ENCODE measurements around the gene RAB4A. TPM values are rescaled to one million over a fixed set of nuclear protein-coding genes. Genes with fewer than 3 reads are reported as not detected.

RAB4A gene
- polyA plus RNA-seq, 1 donor from 2014 or later, result 49.8 TPM

DNA sequence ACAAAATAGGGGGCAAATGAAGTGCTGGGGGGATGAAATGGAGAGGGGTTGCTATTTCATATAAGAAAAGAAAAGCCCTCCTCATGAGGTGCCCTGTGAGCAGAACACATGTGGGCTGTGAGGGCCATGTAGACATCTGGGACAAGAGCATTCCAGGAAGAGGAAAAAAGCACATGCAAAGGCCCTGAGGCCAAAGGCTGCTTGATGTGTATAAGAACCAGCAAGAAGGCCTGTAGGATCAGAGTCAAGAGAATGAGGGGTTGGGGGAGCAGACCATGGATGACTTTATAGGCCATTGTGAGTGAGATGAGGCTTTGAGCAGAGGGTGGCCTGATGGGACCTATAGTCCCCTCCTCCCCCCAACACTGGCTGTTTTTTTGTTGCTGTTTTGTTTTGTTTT lies 7.7 kb upstream of the RAB4A start:
- H3K9me2 ChIP-seq (ENCODE audit: insufficient read depth, low read length), result no peaks in the 10 kb centered on the region
- H4K20me1 ChIP-seq (ENCODE audit: insufficient read depth), result no peaks in the 10 kb centered on the region
- H3K79me2 ChIP-seq (replicated peaks; ENCODE audit: insufficient read depth, low read length), result no peaks in the 10 kb centered on the region
- H3K27me3 ChIP-seq (ENCODE audit: insufficient read depth, low read depth, low read length), result no peaks in the 10 kb centered on the region
- no peaks in the 10 kb centered on the region for H3K36me3 ChIP-seq (ENCODE audit: insufficient read depth, low read length)
- TF ChIP-seq, protein P1, sequence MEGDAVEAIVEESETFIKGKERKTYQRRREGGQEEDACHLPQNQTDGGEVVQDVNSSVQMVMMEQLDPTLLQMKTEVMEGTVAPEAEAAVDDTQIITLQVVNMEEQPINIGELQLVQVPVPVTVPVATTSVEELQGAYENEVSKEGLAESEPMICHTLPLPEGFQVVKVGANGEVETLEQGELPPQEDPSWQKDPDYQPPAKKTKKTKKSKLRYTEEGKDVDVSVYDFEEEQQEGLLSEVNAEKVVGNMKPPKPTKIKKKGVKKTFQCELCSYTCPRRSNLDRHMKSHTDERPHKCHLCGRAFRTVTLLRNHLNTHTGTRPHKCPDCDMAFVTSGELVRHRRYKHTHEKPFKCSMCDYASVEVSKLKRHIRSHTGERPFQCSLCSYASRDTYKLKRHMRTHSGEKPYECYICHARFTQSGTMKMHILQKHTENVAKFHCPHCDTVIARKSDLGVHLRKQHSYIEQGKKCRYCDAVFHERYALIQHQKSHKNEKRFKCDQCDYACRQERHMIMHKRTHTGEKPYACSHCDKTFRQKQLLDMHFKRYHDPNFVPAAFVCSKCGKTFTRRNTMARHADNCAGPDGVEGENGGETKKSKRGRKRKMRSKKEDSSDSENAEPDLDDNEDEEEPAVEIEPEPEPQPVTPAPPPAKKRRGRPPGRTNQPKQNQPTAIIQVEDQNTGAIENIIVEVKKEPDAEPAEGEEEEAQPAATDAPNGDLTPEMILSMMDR (IDR thresholded peaks at IDR 0.05; ENCODE audit: poor library complexity, severe bottlenecking), result no peak
- no peak for TF ChIP-seq POLR2AphosphoS5 (IDR thresholded peaks at IDR 0.05)
- TF ChIP-seq RAD21 (conservative IDR thresholded peaks at IDR 0.05), result no peak
- TF ChIP-seq EP300 (conservative IDR thresholded peaks at IDR 0.05; ENCODE audit: poor library complexity, severe bottlenecking), result no peak
- no peak for TF ChIP-seq TAF1 (IDR thresholded peaks at IDR 0.05; ENCODE audit: low read depth)
- no peak for TF ChIP-seq MXI1 (conservative IDR thresholded peaks at IDR 0.05; ENCODE audit: poor library complexity, severe bottlenecking)
- TF ChIP-seq, protein P2, sequence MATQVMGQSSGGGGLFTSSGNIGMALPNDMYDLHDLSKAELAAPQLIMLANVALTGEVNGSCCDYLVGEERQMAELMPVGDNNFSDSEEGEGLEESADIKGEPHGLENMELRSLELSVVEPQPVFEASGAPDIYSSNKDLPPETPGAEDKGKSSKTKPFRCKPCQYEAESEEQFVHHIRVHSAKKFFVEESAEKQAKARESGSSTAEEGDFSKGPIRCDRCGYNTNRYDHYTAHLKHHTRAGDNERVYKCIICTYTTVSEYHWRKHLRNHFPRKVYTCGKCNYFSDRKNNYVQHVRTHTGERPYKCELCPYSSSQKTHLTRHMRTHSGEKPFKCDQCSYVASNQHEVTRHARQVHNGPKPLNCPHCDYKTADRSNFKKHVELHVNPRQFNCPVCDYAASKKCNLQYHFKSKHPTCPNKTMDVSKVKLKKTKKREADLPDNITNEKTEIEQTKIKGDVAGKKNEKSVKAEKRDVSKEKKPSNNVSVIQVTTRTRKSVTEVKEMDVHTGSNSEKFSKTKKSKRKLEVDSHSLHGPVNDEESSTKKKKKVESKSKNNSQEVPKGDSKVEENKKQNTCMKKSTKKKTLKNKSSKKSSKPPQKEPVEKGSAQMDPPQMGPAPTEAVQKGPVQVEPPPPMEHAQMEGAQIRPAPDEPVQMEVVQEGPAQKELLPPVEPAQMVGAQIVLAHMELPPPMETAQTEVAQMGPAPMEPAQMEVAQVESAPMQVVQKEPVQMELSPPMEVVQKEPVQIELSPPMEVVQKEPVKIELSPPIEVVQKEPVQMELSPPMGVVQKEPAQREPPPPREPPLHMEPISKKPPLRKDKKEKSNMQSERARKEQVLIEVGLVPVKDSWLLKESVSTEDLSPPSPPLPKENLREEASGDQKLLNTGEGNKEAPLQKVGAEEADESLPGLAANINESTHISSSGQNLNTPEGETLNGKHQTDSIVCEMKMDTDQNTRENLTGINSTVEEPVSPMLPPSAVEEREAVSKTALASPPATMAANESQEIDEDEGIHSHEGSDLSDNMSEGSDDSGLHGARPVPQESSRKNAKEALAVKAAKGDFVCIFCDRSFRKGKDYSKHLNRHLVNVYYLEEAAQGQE (IDR thresholded peaks at IDR 0.05; ENCODE audit: borderline replicate concordance), result no peak
- no peak for TF ChIP-seq SMC3 (conservative IDR thresholded peaks at IDR 0.05; ENCODE audit: poor library complexity)
- TF ChIP-seq EZH2 (IDR thresholded peaks at IDR 0.05; ENCODE audit: borderline replicate concordance, insufficient read depth, low read length, poor library complexity, severe bottlenecking), result no peak
- H3K4me3 ChIP-seq (ENCODE audit: low read length), result no peak overlapping the region
- H3K27ac ChIP-seq (ENCODE audit: low read length), result no peak overlapping the region
- H3F3A ChIP-seq (ENCODE audit: insufficient read depth, low read length, poor library complexity, severe bottlenecking), result no peaks in the 10 kb centered on the region
- no peak overlapping the region for H3K9ac ChIP-seq (ENCODE audit: low read length)
- H2AFZ ChIP-seq (ENCODE audit: low read depth, low read length), result no peak overlapping the region
- H3K9me3 ChIP-seq (ENCODE audit: low read length), result no peaks in the 10 kb centered on the region
- no peak overlapping the region for H3K4me2 ChIP-seq (ENCODE audit: low read length)

DNA sequence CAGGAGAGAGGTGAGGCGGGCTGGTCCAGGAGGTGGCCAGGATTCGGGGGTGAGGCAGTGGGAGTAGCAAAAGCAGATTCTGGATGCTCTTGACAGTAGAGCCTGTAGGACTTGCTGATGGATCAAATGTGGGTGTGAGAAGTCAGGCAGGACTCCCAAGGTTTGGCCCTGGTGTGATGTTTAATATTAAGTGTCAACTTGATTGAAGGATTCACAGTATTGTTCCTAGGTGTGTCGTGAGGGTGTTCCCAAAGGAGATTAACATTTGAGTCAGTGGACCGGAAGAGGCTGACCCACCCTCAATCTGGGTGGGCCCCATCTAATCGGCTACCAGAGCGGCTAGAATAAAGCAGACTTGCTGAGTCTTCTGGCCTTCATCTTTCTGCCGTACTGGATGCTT lies 6.8 kb upstream of the RAB4A start:
- Histone ChIP-seq H3K9me2 (ENCODE audit: insufficient read depth, low read length) (no peaks in the 10 kb centered on the region), H3K4me2 (ENCODE audit: low read length) (no peak overlapping the region), H3K27me3 (ENCODE audit: insufficient read depth, low read depth, low read length) (no peaks in the 10 kb centered on the region), H3K9me3 (ENCODE audit: low read length) (no peaks in the 10 kb centered on the region), H4K20me1 (ENCODE audit: insufficient read depth) (no peaks in the 10 kb centered on the region), H3F3A (ENCODE audit: insufficient read depth, low read length, poor library complexity, severe bottlenecking) (no peaks in the 10 kb centered on the region), H3K4me3 (ENCODE audit: low read length) (no peak overlapping the region), H3K36me3 (ENCODE audit: insufficient read depth, low read length) (no peaks in the 10 kb centered on the region), H3K79me2 (replicated peaks; ENCODE audit: insufficient read depth, low read length) (no peaks in the 10 kb centered on the region), H2AFZ (ENCODE audit: low read depth, low read length) (no peak overlapping the region), H3K9ac (ENCODE audit: low read length) (no peak overlapping the region), H3K27ac (ENCODE audit: low read length) (no peak overlapping the region)
- TF ChIP-seq, protein P2 (IDR thresholded peaks at IDR 0.05; ENCODE audit: borderline replicate concordance), result no peak
- no peak for TF ChIP-seq MXI1 (conservative IDR thresholded peaks at IDR 0.05; ENCODE audit: poor library complexity, severe bottlenecking)

All from neural cell (in vitro differentiated cells).